Medulla oblongata (tissue), 1 donor: ENCODE measurements around the gene EXOC8.

Source experiments
- DNase-seq: peaks from one replicate; pipeline ENCODE4 v3.0.0-alpha.2; 2015; ENCODE audit errors: extremely low spot score

The EXOC8 gene

GRCh38 chr1:231337472-231338269 lies at the start of gene EXOC8:
Gene EXOC8 (minus strand): TSS chr1:231337852. CDS start chr1:231337745, 107 bp downstream.
- DNase-seq: peak; percentile 99

- no peak for DNase-seq
These were observed 48.8 kb upstream of the EXOC8 start for GRCh38 chr1:231386466-231386865.

GRCh38 chr1:231385416-231385748 lies 47.7 kb upstream of the EXOC8 start:
- no peak for DNase-seq

- DNase-seq: no peak
These were observed 47.2 kb upstream of the EXOC8 start for GRCh38 chr1:231384696-231385415.

GRCh38 chr1:231383159-231383860 lies 45.7 kb upstream of the EXOC8 start:
- DNase-seq: no peak

GRCh38 chr1:231382426-231382825 lies 44.8 kb upstream of the EXOC8 start:
- no peak for DNase-seq

GRCh38 chr1:231381729-231382128 lies 44.1 kb upstream of the EXOC8 start:
- DNase-seq: no peak

- no peak for DNase-seq
These were observed 39.4 kb upstream of the EXOC8 start for GRCh38 chr1:231376875-231377549.

- no peak for DNase-seq
These were observed 38.4 kb upstream of the EXOC8 start for GRCh38 chr1:231376101-231376500.

- no peak for DNase-seq
These were observed 36.7 kb upstream of the EXOC8 start for GRCh38 chr1:231374394-231374793.

GRCh38 chr1:231372501-231372900 lies 34.8 kb upstream of the EXOC8 start:
- no peak for DNase-seq

GRCh38 chr1:231369282-231369681 lies 31.6 kb upstream of the EXOC8 start:
- peak; percentile 78 for DNase-seq

GRCh38 chr1:231364192-231364591 lies 26.5 kb upstream of the EXOC8 start:
- no peak for DNase-seq

GRCh38 chr1:231363624-231364023 lies 26.0 kb upstream of the EXOC8 start:
- DNase-seq: no peak

- DNase-seq: no peak
These were observed 24.7 kb upstream of the EXOC8 start for GRCh38 chr1:231362325-231362724.

- DNase-seq: no peak
These were observed 21.5 kb upstream of the EXOC8 start for GRCh38 chr1:231359113-231359512.

- DNase-seq: peak; percentile 74
These were observed 20.2 kb upstream of the EXOC8 start for GRCh38 chr1:231357831-231358354.

- no peak for DNase-seq
These were observed 19.6 kb upstream of the EXOC8 start for GRCh38 chr1:231357187-231357772.

GRCh38 chr1:231355171-231355570 lies 17.5 kb upstream of the EXOC8 start:
- no peak for DNase-seq

- no peak for DNase-seq
These were observed 16.8 kb upstream of the EXOC8 start for GRCh38 chr1:231354330-231355020.

GRCh38 chr1:231353086-231353485 lies 15.4 kb upstream of the EXOC8 start:
- DNase-seq: no peak
